BE2C (cell line): ENCODE data around the gene CRMP1. TPM values are rescaled to one million over a fixed set of nuclear protein-coding genes. Genes with fewer than 3 reads are reported as not detected.
A peak's percentile ranks its signal among the peaks of the same experiment; 100 is the strongest.

ENCODE experiments used
- DNase-seq: peaks from one replicate; pipeline ENCODE4 v3.0.0-alpha.2; 2020
- H3K27me3 ChIP-seq: fragments of 250-450 bp; sonication (Bioruptor Pico); 2 replicates; pipeline ENCODE4 v1.5.1; 2020; ENCODE audit warnings: mild to moderate bottlenecking
- H3K36me3 ChIP-seq: fragments of 250-450 bp; sonication (Bioruptor Pico); 2 replicates; pipeline ENCODE4 v1.5.1; 2020; ENCODE audit warnings: mild to moderate bottlenecking
- H3K4me1 ChIP-seq: fragments of 250-450 bp; sonication (Bioruptor Pico); 2 replicates; pipeline ENCODE4 v1.5.1; 2020
- H3K4me3 ChIP-seq: 2 replicates; pipeline ENCODE4 v1.5.1; 2011; ENCODE audit warnings: low read depth, low read length
- H3K9me3 ChIP-seq: fragments of 250-450 bp; sonication (Bioruptor Pico); 2 replicates; pipeline ENCODE4 v1.5.1; 2020
- CTCF ChIP-seq: IDR thresholded peaks from 2 replicates; pipeline ENCODE4 v1.5.1; 2012; ENCODE audit warnings: mild to moderate bottlenecking, low read depth, low read length
- polyA plus RNA-seq: library from polyadenylated mRNA; unstranded; fragments of >200 nt; gene quantifications from one replicate; pipeline ENCODE4 v1.2.1, GENCODE V29; 2012; ENCODE audit warnings: low read depth, missing spikeins; ENCODE audit not compliant: insufficient read length, insufficient read depth

The CRMP1 gene
- 252 TPM for polyA plus RNA-seq

- no peak for TF ChIP-seq CTCF
- Histone ChIP-seq H3K9me3 (no peaks in the 10 kb centered on the region), H3K36me3 (no peaks in the 10 kb centered on the region), H3K4me1 (peaks cover 15% of the 10 kb centered on the region), H3K27me3 (peaks cover 14% of the 10 kb centered on the region), H3K4me3 (peak within 1 kb of the TSS; percentile 93)
- DNase-seq = peak; percentile 91
Measured at GRCh38 chr4:5893004-5893580, at the start of gene CRMP1. TSS of gene CRMP1 (minus strand) at chr4:5893086. CDS start at chr4:5892969, 117 bp downstream.

- no peak overlapping the region for H3K4me3 ChIP-seq
- TF ChIP-seq CTCF = no peak
- H3K9me3 ChIP-seq = peaks cover 7% of the 10 kb centered on the region; the same call in 1 of the 2 replicates
- H3K4me1 ChIP-seq = peaks cover 6% of the 10 kb centered on the region
- no peak for DNase-seq
- no peaks in the 10 kb centered on the region for H3K27me3 ChIP-seq
- no peaks in the 10 kb centered on the region for H3K36me3 ChIP-seq
Measured at GRCh38 chr4:5941601-5942000, 48.7 kb upstream of the CRMP1 start.

GRCh38 chr4:5940470-5941203 is 47.8 kb upstream of the CRMP1 start:
- Histone ChIP-seq H3K4me3 (no peak overlapping the region), H3K4me1 (peaks cover 6% of the 10 kb centered on the region), H3K36me3 (no peaks in the 10 kb centered on the region), H3K9me3 (peaks cover 7% of the 10 kb centered on the region; the same call in 1 of the 2 replicates), H3K27me3 (no peaks in the 10 kb centered on the region)
- TF ChIP-seq CTCF = no peak
- DNase-seq = peak; percentile 44

- Histone ChIP-seq H3K36me3 (no peaks in the 10 kb centered on the region), H3K27me3 (no peaks in the 10 kb centered on the region), H3K4me1 (no peaks in the 10 kb centered on the region), H3K4me3 (no peak overlapping the region), H3K9me3 (no peaks in the 10 kb centered on the region)
- no peak for TF ChIP-seq CTCF
- DNase-seq = no peak
Measured at GRCh38 chr4:5933996-5934831, 41.3 kb upstream of the CRMP1 start.

- no peak for DNase-seq
- H3K27me3 ChIP-seq = no peaks in the 10 kb centered on the region
Measured at GRCh38 chr4:5933116-5933515, 40.2 kb upstream of the CRMP1 start.

More at GRCh38 chr4:5933116-5933515, 40.2 kb upstream of the CRMP1 start:
- Histone ChIP-seq H3K4me3 (no peak overlapping the region), H3K9me3 (no peaks in the 10 kb centered on the region), H3K4me1 (peaks cover 6% of the 10 kb centered on the region; the same call in 1 of the 2 replicates), H3K36me3 (no peaks in the 10 kb centered on the region)
- TF ChIP-seq CTCF = no peak
